Naive thymus-derived CD8-positive, alpha-beta T cell (primary cell): Measurements from ENCODE around the gene ZFP91. TPM values are rescaled to one million over a fixed set of nuclear protein-coding genes. Genes with fewer than 3 reads are reported as not detected.

Experiments used
- ATAC-seq, 2 donors: fragments of 150-1000 bp; cut with Tn5 transposase in 1 of 2; sonication (Bioruptor Pico), chemical (Tn5 transposase) in 1 of 2; 1 replicate in 1 of 2; 2 replicates in 1 of 2; pipeline ENCODE4 v1.10.0; 2021; ENCODE audit warnings: mild to moderate bottlenecking in 2 of 2, moderate library complexity in 2 of 2
- POLR2A ChIA-PET: fragments of 350-600 bp; sonication (Branson Sonifier 250); formaldehyde crosslinking; loops from one replicate; lab custom pipeline; 2021; ENCODE audit warnings: antibody characterized with exemption; lab: Charles Lee
- DNase-seq, 10 donors: peaks; one replicate each; pipeline versions ENCODE4 v3.0.0 to v3.0.0-alpha.2; 2020 to 2022
- H3K27ac Mint-ChIP-seq, 10 donors: one replicate each; pipeline ENCODE4 v1.8.0; 2020 to 2022; ENCODE audit warnings: mild to moderate bottlenecking in 10 of 10, mixed read lengths in 10 of 10, moderate library complexity in 4 of 10, inconsistent platforms in 1 of 10
- H3K27me3 Mint-ChIP-seq, 5 donors: one replicate each; pipeline ENCODE4 v1.8.0; 2021 to 2022; ENCODE audit warnings: mixed read lengths in 5 of 5
- H3K36me3 Mint-ChIP-seq, 3 donors: one replicate each; pipeline ENCODE4 v1.8.0; 2020 to 2022; ENCODE audit warnings: mixed read lengths in 3 of 3, mild to moderate bottlenecking in 2 of 3, inconsistent platforms in 1 of 3
- H3K4me1 Mint-ChIP-seq, 4 donors: one replicate each; pipeline ENCODE4 v1.8.0; 2021 to 2022; ENCODE audit warnings: mixed read lengths in 4 of 4
- H3K4me3 Mint-ChIP-seq, 10 donors: one replicate each; pipeline ENCODE4 v1.8.0; 2020 to 2022; ENCODE audit warnings: mild to moderate bottlenecking in 10 of 10, mixed read lengths in 10 of 10, moderate library complexity in 6 of 10, inconsistent platforms in 1 of 10
- H3K9me3 Mint-ChIP-seq, 9 donors: one replicate each; pipeline ENCODE4 v1.8.0; 2020 to 2022; ENCODE audit warnings: mixed read lengths in 9 of 9, mild to moderate bottlenecking in 3 of 9, inconsistent platforms in 1 of 9, moderate library complexity in 1 of 9
- polyA plus RNA-seq, 3 donors: library from polyadenylated mRNA; unstranded; fragments of 300-500 nt; fragmentation: Illumina TruSeq; gene quantifications; one replicate each; pipeline ENCODE4 v1.2.3, GENCODE V29; 2021
- total RNA-seq, 8 experiments: library from RNA in 2 of 8; stranded (reverse) in 2 of 8; gene quantifications; one replicate each; pipeline ENCODE4 v1.2.3 and lab custom pipeline; 2021 to 2026

ZFP91 gene
- total and polyA plus RNA-seq, 5 experiments from 2014 or later, result 4.8 to 49.6 (median 9.4) TPM

GRCh38 chr11:58654079-58654907 is 75.4 kb downstream of the ZFP91 start:
- Mint-ChIP-seq H3K27ac (peak overlapping the region in 1 of 10 donors; percentile 12), H3K36me3 (peaks cover 0 to 6% (median 0%) of the 10 kb centered on the region in 3 donors), H3K4me3 (no peak overlapping the region), H3K9me3 (peaks cover 0 to 3% (median 0%) of the 10 kb centered on the region in 9 donors), H3K4me1 (peaks cover 3 to 11% (median 6%) of the 10 kb centered on the region in 4 donors), H3K27me3 (peaks cover 0 to 4% (median 0%) of the 10 kb centered on the region in 5 donors)
- ATAC-seq, result peak; percentile 100
- peak; percentile 63 to 89 (median 72) for DNase-seq
- POLR2A ChIA-PET, result no interaction called here

GRCh38 chr11:58654908-58655296 is 76.0 kb downstream of the ZFP91 start:
- H3K36me3 Mint-ChIP-seq, result peaks cover 0 to 6% (median 0%) of the 10 kb centered on the region in 3 donors
- H3K9me3 Mint-ChIP-seq, result peaks cover 0 to 3% (median 0%) of the 10 kb centered on the region in 9 donors
- peaks cover 0 to 4% (median 0%) of the 10 kb centered on the region in 5 donors for H3K27me3 Mint-ChIP-seq
- H3K27ac Mint-ChIP-seq, result peak overlapping the region in 1 of 10 donors; percentile 12
- peaks cover 3 to 11% (median 6%) of the 10 kb centered on the region in 4 donors for H3K4me1 Mint-ChIP-seq
- H3K4me3 Mint-ChIP-seq, result no peak overlapping the region
- POLR2A ChIA-PET, result no interaction called here
- ATAC-seq, result no peak
- DNase-seq, result no peak

GRCh38 chr11:58656348-58656747 is 77.5 kb downstream of the ZFP91 start:
- H3K36me3 Mint-ChIP-seq, result no peaks in the 10 kb centered on the region
- H3K27me3 Mint-ChIP-seq, result peaks cover 0 to 4% (median 1%) of the 10 kb centered on the region in 5 donors
- POLR2A ChIA-PET, result no interaction called here
- ATAC-seq (no peak), DNase-seq (no peak)
- no peaks in the 10 kb centered on the region for H3K9me3 Mint-ChIP-seq
- peaks cover 3 to 11% (median 6%) of the 10 kb centered on the region in 4 donors for H3K4me1 Mint-ChIP-seq
- H3K27ac Mint-ChIP-seq, result no peak overlapping the region
- H3K4me3 Mint-ChIP-seq, result no peak overlapping the region

- H3K4me1 Mint-ChIP-seq, result peaks cover 3 to 11% (median 6%) of the 10 kb centered on the region in 4 donors
- DNase-seq, result no peak
- no peaks in the 10 kb centered on the region for H3K36me3 Mint-ChIP-seq
- H3K27me3 Mint-ChIP-seq, result peaks cover 0 to 18% (median 6%) of the 10 kb centered on the region in 5 donors
- H3K9me3 Mint-ChIP-seq, result no peaks in the 10 kb centered on the region
- POLR2A ChIA-PET, result no interaction called here
- no peak overlapping the region for H3K4me3 Mint-ChIP-seq
- no peak for ATAC-seq
- no peak overlapping the region for H3K27ac Mint-ChIP-seq
Measured at GRCh38 chr11:58658623-58659022, 79.8 kb downstream of the ZFP91 start.

GRCh38 chr11:58659404-58659803 is 80.5 kb downstream of the ZFP91 start:
- POLR2A ChIA-PET, result no interaction called here
- H3K27ac Mint-ChIP-seq, result no peak overlapping the region
- H3K36me3 Mint-ChIP-seq, result no peaks in the 10 kb centered on the region
- ATAC-seq (no peak), DNase-seq (no peak)
- H3K27me3 Mint-ChIP-seq, result peaks cover 0 to 26% (median 11%) of the 10 kb centered on the region in 5 donors
- H3K9me3 Mint-ChIP-seq, result no peaks in the 10 kb centered on the region
- H3K4me3 Mint-ChIP-seq, result no peak overlapping the region
- H3K4me1 Mint-ChIP-seq, result peaks cover 0 to 3% (median 2%) of the 10 kb centered on the region in 4 donors

- peaks cover 0 to 27% (median 11%) of the 10 kb centered on the region in 5 donors for H3K27me3 Mint-ChIP-seq
- ATAC-seq, result no peak
Measured at GRCh38 chr11:58659910-58660570, 81.2 kb downstream of the ZFP91 start.

More at GRCh38 chr11:58659910-58660570, 81.2 kb downstream of the ZFP91 start:
- no peak for DNase-seq
- Mint-ChIP-seq H3K4me1 (peaks cover 0 to 3% (median 0%) of the 10 kb centered on the region in 4 donors), H3K27ac (no peak overlapping the region), H3K9me3 (no peaks in the 10 kb centered on the region), H3K4me3 (no peak overlapping the region), H3K36me3 (no peaks in the 10 kb centered on the region)
- POLR2A ChIA-PET, result no interaction called here

Other genes with a start within 250 kb of the ZFP91 start
- gene OR5B17, start 220.0 kb upstream of the ZFP91 start, total RNA-seq, result not detected
- gene OR5B17, start 220.0 kb upstream of the ZFP91 start, polyA plus RNA-seq, result not detected
- gene OR5B3, start 172.2 kb upstream of the ZFP91 start, total RNA-seq, result not detected
- gene OR5B3, start 172.2 kb upstream of the ZFP91 start, polyA plus RNA-seq, result not detected
- gene OR5B2, start 150.9 kb upstream of the ZFP91 start, total RNA-seq, result under 1 TPM; 0.26 to 0.38 TPM
- not detected for gene OR5B2, start 150.9 kb upstream of the ZFP91 start, polyA plus RNA-seq
- under 1 TPM; 0.27 to 0.47 TPM for gene OR5B12, start 136.8 kb upstream of the ZFP91 start, total RNA-seq
- not detected for gene OR5B12, start 136.8 kb upstream of the ZFP91 start, polyA plus RNA-seq
- 1 to 10 TPM in 1 of 2 experiments, under 1 TPM in 1; 0.94 to 1.1 TPM for gene OR5B21, start 71.0 kb upstream of the ZFP91 start, total RNA-seq
- gene OR5B21, start 71.0 kb upstream of the ZFP91 start, polyA plus RNA-seq, result not detected
- 100 to 1,000 TPM; 200 TPM for gene LPXN, start 3.2 kb upstream of the ZFP91 start, total RNA-seq
- 100 to 1,000 TPM; 208 to 261 (median 220) TPM for gene LPXN, start 3.2 kb upstream of the ZFP91 start, polyA plus RNA-seq
- 1 to 10 TPM; 2.9 to 3.0 TPM for gene CNTF, start 43.6 kb downstream of the ZFP91 start, total RNA-seq
- gene CNTF, start 43.6 kb downstream of the ZFP91 start, polyA plus RNA-seq, result under 1 TPM in 2 of 3 donors, not detected in 1; 0.15 to 0.28 TPM
- gene GLYAT, start 152.9 kb downstream of the ZFP91 start, total RNA-seq, result not detected
- gene GLYAT, start 152.9 kb downstream of the ZFP91 start, polyA plus RNA-seq, result not detected